Measurements from ENCODE around the gene CSMD2.
"Not testable (repeated sequence)": the region's sequence is repeated elsewhere in the genome, so short reads cannot be mapped to it uniquely, and the experiment has no call there.

CSMD2 gene

GRCh38 chr1:33548721-33549120 lies 616.3 kb downstream of the CSMD2 start:
- no peak for DNase-seq (ENCODE audit: low read depth, low spot score)

- DNase-seq (ENCODE audit: low read depth, low spot score): no peak
These were observed 616.7 kb downstream of the CSMD2 start for GRCh38 chr1:33548319-33548718.

GRCh38 chr1:33547576-33547975 lies 617.5 kb downstream of the CSMD2 start:
- no peak for DNase-seq (ENCODE audit: low read depth, low spot score)

GRCh38 chr1:33541966-33542365 lies 623.1 kb downstream of the CSMD2 start:
- DNase-seq (ENCODE audit: low read depth, low spot score): no peak

- no peak for DNase-seq (ENCODE audit: low read depth, low spot score)
These were observed 627.1 kb downstream of the CSMD2 start for GRCh38 chr1:33537885-33538284.

GRCh38 chr1:33535334-33535733 lies 629.7 kb downstream of the CSMD2 start:
- no peak for DNase-seq (ENCODE audit: low read depth, low spot score)

- no peak for DNase-seq (ENCODE audit: low read depth, low spot score)
These were observed 632.1 kb downstream of the CSMD2 start for GRCh38 chr1:33532936-33533335.

- DNase-seq (ENCODE audit: low read depth, low spot score): no peak
These were observed 632.8 kb downstream of the CSMD2 start for GRCh38 chr1:33532250-33532649.

GRCh38 chr1:33529957-33530356 lies 635.1 kb downstream of the CSMD2 start:
- no peak for DNase-seq (ENCODE audit: low read depth, low spot score)

GRCh38 chr1:33527934-33528333 lies 637.1 kb downstream of the CSMD2 start:
- DNase-seq (ENCODE audit: low read depth, low spot score): no peak

GRCh38 chr1:33524586-33524985 lies 640.4 kb downstream of the CSMD2 start:
- no peak for DNase-seq (ENCODE audit: low read depth, low spot score)

- no peak for DNase-seq (ENCODE audit: low read depth, low spot score)
These were observed 645.7 kb downstream of the CSMD2 start for GRCh38 chr1:33519240-33519884.

GRCh38 chr1:33517596-33518250 lies 647.3 kb downstream of the CSMD2 start:
- DNase-seq (ENCODE audit: low read depth, low spot score): no peak

GRCh38 chr1:33516891-33517567 lies 648.0 kb downstream of the CSMD2 start:
- DNase-seq (ENCODE audit: low read depth, low spot score): no peak

- DNase-seq (ENCODE audit: low read depth, low spot score): no peak
These were observed 648.6 kb downstream of the CSMD2 start for GRCh38 chr1:33516428-33516827.

GRCh38 chr1:33515607-33516006 lies 649.4 kb downstream of the CSMD2 start:
- no peak for DNase-seq (ENCODE audit: low read depth, low spot score)

GRCh38 chr1:33515112-33515511 lies 649.9 kb downstream of the CSMD2 start:
- DNase-seq (ENCODE audit: low read depth, low spot score): no peak

- no peak for DNase-seq (ENCODE audit: low read depth, low spot score)
These were observed 652.6 kb downstream of the CSMD2 start for GRCh38 chr1:33512226-33513011.

GRCh38 chr1:33509276-33509675 lies 655.8 kb downstream of the CSMD2 start:
- DNase-seq (ENCODE audit: low read depth, low spot score): not testable (repeated sequence)

- DNase-seq (ENCODE audit: low read depth, low spot score): no peak
These were observed 656.9 kb downstream of the CSMD2 start for GRCh38 chr1:33508151-33508550.

- no peak for DNase-seq (ENCODE audit: low read depth, low spot score)
These were observed 657.4 kb downstream of the CSMD2 start for GRCh38 chr1:33507661-33508060.

GRCh38 chr1:33503506-33503905 lies 661.5 kb downstream of the CSMD2 start:
- DNase-seq (ENCODE audit: low read depth, low spot score): no peak
